HEK293 (cell line): ENCODE data around the gene RAB11A.

ENCODE experiments used
- CTCF ChIA-PET: fragments of 350-600 bp; formaldehyde crosslinking; extraction: SDS; loops from one replicate; lab custom pipeline; 2021; ENCODE audit warnings: antibody characterized with exemption; lab: Yijun Ruan, JAX
- POLR2A ChIA-PET: fragments of 300-600 bp; formaldehyde crosslinking; extraction: SDS; loops from one replicate; lab custom pipeline; 2020; ENCODE audit warnings: antibody characterized with exemption, inconsistent platforms; lab: Yijun Ruan, JAX
- H3K27ac ChIP-seq: fragments of 200-500 bp; sonication (Bioruptor generic); 2 replicates; pipeline ENCODE4 v1.5.1; 2014; ENCODE audit warnings: low read depth, low read length, control low read depth, inconsistent platforms; ENCODE audit errors: extremely low read depth
- H3K36me3 ChIP-seq, 2 experiments: fragments of 200-500 bp in 1 of 2; sonication (Bioruptor generic) in 1 of 2; 1 replicate in 1 of 2; 2 replicates in 1 of 2; pipeline ENCODE4 v1.5.1; 2014 to 2017; ENCODE audit warnings: inconsistent platforms in 2 of 2, low read length in 2 of 2; ENCODE audit not compliant: control insufficient read depth in 2 of 2, insufficient read depth in 1 of 2
- H3K4me1 ChIP-seq: fragments of 200-500 bp; sonication (Bioruptor generic); 2 replicates; pipeline ENCODE4 v1.5.1; 2014; ENCODE audit warnings: mild to moderate bottlenecking, low read length, inconsistent platforms; ENCODE audit not compliant: control insufficient read depth, insufficient read depth
- H3K4me3 ChIP-seq: 2 replicates; pipeline ENCODE4 v1.5.1; 2011; ENCODE audit warnings: low read depth, mild to moderate bottlenecking, control low read depth, low read length, moderate library complexity
- H3K9me3 ChIP-seq: fragments of 200-500 bp; sonication (Bioruptor generic); 2 replicates; pipeline ENCODE4 v1.5.1; 2014; ENCODE audit warnings: low read depth, low read length, inconsistent platforms; ENCODE audit not compliant: control insufficient read depth, insufficient read depth
- BCL11B ChIP-seq: fragments of 450-650 bp; formaldehyde crosslinking; IDR thresholded peaks from 2 replicates; pipeline ENCODE4 v1.5.1; 2016; ENCODE audit warnings: low read depth, missing biosample characterization, missing genetic modification characterization
- ELK4 ChIP-seq: IDR thresholded peaks from 2 replicates; pipeline ENCODE4 v1.6.1; 2011; ENCODE audit warnings: mild to moderate bottlenecking, low read depth, low read length, borderline replicate concordance
- IKZF3 ChIP-seq: fragments of 450-650 bp; IDR thresholded peaks from 2 replicates; pipeline ENCODE4 v1.5.0; 2018; ENCODE audit warnings: missing biosample characterization, mild to moderate bottlenecking, missing genetic modification characterization, moderate library complexity
- KLF9 ChIP-seq: fragments of 450-650 bp; formaldehyde crosslinking; IDR thresholded peaks from 2 replicates; pipeline ENCODE4 v1.5.1; 2016; ENCODE audit warnings: missing biosample characterization, missing genetic modification characterization, low read depth
- MZF1 ChIP-seq: fragments of 450-650 bp; formaldehyde crosslinking; IDR thresholded peaks from 2 replicates; pipeline ENCODE4 v1.5.1; 2017; ENCODE audit warnings: missing biosample characterization, missing genetic modification characterization, borderline replicate concordance
- PRDM10 ChIP-seq: fragments of 450-650 bp; formaldehyde crosslinking; IDR thresholded peaks from 2 replicates; pipeline ENCODE4 v1.5.1; 2016; ENCODE audit warnings: missing biosample characterization, missing genetic modification characterization
- SETDB1 ChIP-seq: IDR thresholded peaks from one replicate; pipeline ENCODE4 v1.6.1; 2017; ENCODE audit warnings: mild to moderate bottlenecking, low read length, moderate library complexity, mixed read lengths; ENCODE audit not compliant: insufficient read length
- WT1 ChIP-seq: fragments of 450-650 bp; formaldehyde crosslinking; IDR thresholded peaks from 2 replicates; pipeline ENCODE4 v1.5.1; 2016; ENCODE audit warnings: missing biosample characterization, missing genetic modification characterization
- ZBTB17 ChIP-seq: fragments of 450-650 bp; formaldehyde crosslinking; IDR thresholded peaks from 2 replicates; pipeline ENCODE4 v1.5.1; 2016; ENCODE audit warnings: missing biosample characterization, missing genetic modification characterization
- ZBTB21 ChIP-seq: fragments of 450-650 bp; formaldehyde crosslinking; IDR thresholded peaks from 2 replicates; pipeline ENCODE4 v1.5.1; 2017; ENCODE audit warnings: missing biosample characterization, missing genetic modification characterization
- ZBTB48 ChIP-seq: fragments of 450-650 bp; formaldehyde crosslinking; IDR thresholded peaks from 2 replicates; pipeline ENCODE4 v1.5.1; 2016; ENCODE audit warnings: missing biosample characterization, missing genetic modification characterization
- ZNF2 ChIP-seq: fragments of 450-650 bp; formaldehyde crosslinking; IDR thresholded peaks from 2 replicates; pipeline ENCODE4 v1.5.1; 2016; ENCODE audit warnings: missing biosample characterization, missing genetic modification characterization
- ZNF449 ChIP-seq: fragments of 450-650 bp; formaldehyde crosslinking; IDR thresholded peaks from 2 replicates; pipeline ENCODE4 v1.5.1; 2017; ENCODE audit warnings: missing biosample characterization, mild to moderate bottlenecking, missing genetic modification characterization, moderate library complexity
- ZNF621 ChIP-seq: fragments of 450-650 bp; formaldehyde crosslinking; IDR thresholded peaks from 2 replicates; pipeline ENCODE4 v1.5.1; 2017; ENCODE audit warnings: missing biosample characterization, missing genetic modification characterization
- ZSCAN16 ChIP-seq: fragments of 450-650 bp; formaldehyde crosslinking; IDR thresholded peaks from 2 replicates; pipeline ENCODE4 v1.5.1; 2016; ENCODE audit warnings: missing biosample characterization, missing genetic modification characterization

Gene RAB11A

GRCh38 chr15:65824941-65825544 is 44.2 kb upstream of the RAB11A start:
- Histone ChIP-seq H3K4me3 (no peak overlapping the region), H3K36me3 (no peaks in the 10 kb centered on the region), H3K9me3 (no peaks in the 10 kb centered on the region), H3K4me1 (peaks cover 3% of the 10 kb centered on the region; the same call in 1 of the 2 replicates), H3K27ac (no peak overlapping the region)
- TF ChIP-seq ZBTB17 (tag by site-specific recombination) (no peak), ELK4 (no peak), ZNF2 (no peak), MZF1 (tag by site-specific recombination) (no peak), SETDB1 (no peak), KLF9 (tag by site-specific recombination) (no peak), ZBTB48 (tag by site-specific recombination) (no peak), PRDM10 (tag by site-specific recombination) (peak; percentile 47; the same call in 1 of the 2 replicates), BCL11B (no peak), WT1 (tag by site-specific recombination) (0 out of 2 replicates have a peak, but pooled peaks have one; percentile 41), ZNF449 (no peak), ZSCAN16 (tag by site-specific recombination) (no peak), IKZF3 (tag by site-specific recombination) (0 out of 2 replicates have a peak, but pooled peaks have one; percentile 41), ZBTB21 (tag by site-specific recombination) (no peak)
- CTCF ChIA-PET, result interaction anchor here (0.6 to 3.6 kb wide), 19 partner anchors 8 to 192 kb away, joined by 3 to 27 read pairs (median 4); no protein-coding TSS in a partner anchor
- POLR2A ChIA-PET, result interaction anchor here (1.0 to 1.5 kb wide), 2 partner anchors 8 to 45 kb away, joined by 3 to 8 read pairs; no protein-coding TSS in a partner anchor

GRCh38 chr15:65827065-65827464 is 42.2 kb upstream of the RAB11A start:
- TF ChIP-seq ZBTB48 (tag by site-specific recombination), result 0 out of 2 replicates have a peak, but pooled peaks have one; percentile 24
- no peak for TF ChIP-seq ZNF621 (tag by site-specific recombination)
- TF ChIP-seq, all 188 proteins: peak for 1
- Histone ChIP-seq H3K36me3 (no peaks in the 10 kb centered on the region), H3K9me3 (no peaks in the 10 kb centered on the region), H3K4me3 (no peak overlapping the region), H3K4me1 (no peaks in the 10 kb centered on the region; the same call in 1 of the 2 replicates), H3K27ac (no peak overlapping the region)
- POLR2A ChIA-PET, result no interaction called here
- CTCF ChIA-PET, result interaction anchor here (0.6 to 1.4 kb wide), 2 partner anchors 30 to 190 kb away, joined by 3 to 4 read pairs; no protein-coding TSS in a partner anchor
